ENCODE measurements around the gene IQSEC3.

Gene IQSEC3

GRCh38 chr12:207804-208203 is 141.2 kb downstream of the IQSEC3 start:
- H3K4me3 ChIP-seq (ENCODE audit: low read depth, low read length) = no peak overlapping the region
- TF ChIP-seq CTCF (conservative IDR thresholded peaks at IDR 0.05; ENCODE audit: low read depth, low read length) = no peak
- no peak for DNase-seq (ENCODE audit: low read depth)

- no peak for TF ChIP-seq CTCF (conservative IDR thresholded peaks at IDR 0.05; ENCODE audit: low read depth, low read length)
- no peak for DNase-seq (ENCODE audit: low read depth)
- H3K4me3 ChIP-seq (ENCODE audit: low read depth, low read length) = no peak overlapping the region
Measured at GRCh38 chr12:208813-209212, 142.2 kb downstream of the IQSEC3 start.

GRCh38 chr12:209246-209645 is 142.7 kb downstream of the IQSEC3 start:
- H3K4me3 ChIP-seq (ENCODE audit: low read depth, low read length) = no peak overlapping the region
- no peak for DNase-seq (ENCODE audit: low read depth)
- TF ChIP-seq CTCF (conservative IDR thresholded peaks at IDR 0.05; ENCODE audit: low read depth, low read length) = no peak

- TF ChIP-seq CTCF (conservative IDR thresholded peaks at IDR 0.05; ENCODE audit: low read depth, low read length) = no peak
- H3K4me3 ChIP-seq (ENCODE audit: low read depth, low read length) = no peak overlapping the region
- no peak for DNase-seq (ENCODE audit: low read depth)
Measured at GRCh38 chr12:209851-210250, 143.3 kb downstream of the IQSEC3 start.

- no peak for DNase-seq (ENCODE audit: low read depth)
- no peak for TF ChIP-seq CTCF (conservative IDR thresholded peaks at IDR 0.05; ENCODE audit: low read depth, low read length)
- H3K4me3 ChIP-seq (ENCODE audit: low read depth, low read length) = no peak overlapping the region
Measured at GRCh38 chr12:210277-211141, 143.9 kb downstream of the IQSEC3 start.

GRCh38 chr12:211142-211465 is 144.5 kb downstream of the IQSEC3 start:
- DNase-seq (ENCODE audit: low read depth) = no peak
- H3K4me3 ChIP-seq (ENCODE audit: low read depth, low read length) = no peak overlapping the region
- no peak for TF ChIP-seq CTCF (conservative IDR thresholded peaks at IDR 0.05; ENCODE audit: low read depth, low read length)

Measured in choroid plexus epithelial cell (primary cell).